ENCODE results near the gene HOXD3. TPM values are rescaled to one million over a fixed set of nuclear protein-coding genes. Genes with fewer than 3 reads are reported as not detected.

Gene HOXD3
- total and polyA plus RNA-seq, 2 of the 8 experiments (the other 6 are each of a cell fraction or from before 2014, with no cell fraction given): not detected

GRCh38 chr2:176128172-176128981 is 28.7 kb upstream of the HOXD3 start:
- Histone ChIP-seq H3K18ac (ENCODE audit: extremely low read depth, low read length) (no peak overlapping the region), H3K23ac (ENCODE audit: insufficient read length) (no peak overlapping the region), H3K27ac (ENCODE audit: low read depth, low read length) (no peak overlapping the region), H3K27me3 (replicated peaks in 1 of 4; ENCODE audit: control insufficient read depth in 3 of 4, extremely low read depth in 1 of 4, insufficient read depth in 3 of 4, low read length in 3 of 4) (peaks cover 94 to 100% (median 98%) of the 10 kb centered on the region in 4 experiments), H2AK5ac (ENCODE audit: low read depth, low read length) (peak overlapping the region; percentile 17; the same call in 1 of the 2 replicates), H3K9ac (replicated peaks in 1 of 4; ENCODE audit: extremely low read depth in 1 of 4, low read depth in 3 of 4, low read length in 3 of 4) (no peak overlapping the region), H3K14ac (ENCODE audit: insufficient read length) (no peak overlapping the region), H3K9me3 (ENCODE audit: insufficient read depth in 2 of 2, low read depth in 1 of 2, low read length in 1 of 2) (no peaks in the 10 kb centered on the region; a peak in 1 of 4 replicates), H2BK15ac (ENCODE audit: low read length) (no peak overlapping the region), H3K4me1 (replicated peaks in 1 of 4; ENCODE audit: control insufficient read depth in 3 of 4, insufficient read depth in 4 of 4, low read length in 3 of 4) (peaks cover 0 to 11% (median 5%) of the 10 kb centered on the region in 4 experiments; a peak in 6 of 7 replicates), H2BK120ac (replicated peaks; ENCODE audit: low read depth, low read length) (no peak overlapping the region), H3K4ac (replicated peaks; ENCODE audit: insufficient read length, low read depth, low read length) (no peak overlapping the region), H3K79me2 (ENCODE audit: control insufficient read depth in 1 of 2, insufficient read depth in 2 of 2, low read length in 2 of 2) (no peaks in the 10 kb centered on the region), H3K36me3 (ENCODE audit: control insufficient read depth in 2 of 4, insufficient read depth in 4 of 4, low read length in 3 of 4) (peaks cover 0 to 14% (median 0%) of the 10 kb centered on the region in 4 experiments; a peak in 1 of 8 replicates), H2BK5ac (ENCODE audit: low read depth, low read length) (no peak overlapping the region), H4K91ac (replicated peaks; ENCODE audit: insufficient read length, low read length) (no peak overlapping the region), H4K5ac (ENCODE audit: insufficient read length, low read depth, low read length) (no peak overlapping the region), H2BK12ac (ENCODE audit: low read depth, low read length) (peak overlapping the region; percentile 53; the same call in 1 of the 2 replicates), H3K79me1 (ENCODE audit: low read depth, low read length) (no peaks in the 10 kb centered on the region), H4K20me1 (replicated peaks in 1 of 2; ENCODE audit: control insufficient read depth in 1 of 2, insufficient read depth in 2 of 2, low read length in 2 of 2) (peaks cover 18 to 30% of the 10 kb centered on the region in 2 experiments), H4K8ac (ENCODE audit: extremely low read depth, insufficient read depth, low read length) (peak overlapping the region; percentile 42; the same call in 1 of the 2 replicates), H3K56ac (replicated peaks; ENCODE audit: insufficient read length, low read depth, low read length) (no peak overlapping the region), H3K4me2 (ENCODE audit: insufficient read depth in 1 of 2, low read depth in 2 of 2, low read length in 2 of 2) (peak overlapping the region; percentile 57 to 70), H2AFZ (ENCODE audit: low read length) (no peak overlapping the region), H3K4me3 (ENCODE audit: extremely low read depth in 1 of 4, insufficient read depth in 2 of 4, low read depth in 3 of 4, low read length in 4 of 4) (peak overlapping the region in 1 of 4 experiments; percentile 24; a peak in 3 of 8 replicates), H2BK20ac (ENCODE audit: low read length) (no peak overlapping the region; the same call in 1 of the 2 replicates), H3K23me2 (ENCODE audit: low read depth, low read length) (no peaks in the 10 kb centered on the region; the same call in 1 of the 2 replicates)
- CTCF ChIA-PET (ENCODE audit: partially characterized antibody): interaction anchor here (0.6 to 6.2 kb wide), 27 partner anchors 7 to 1547 kb away, joined by 3 to 72 read pairs (median 5); partner anchors contain the start of gene HOXD10
- POLR2A ChIA-PET (ENCODE audit: partially characterized antibody): no interaction called here
- no peak for FAIRE-seq
- DNase-seq (ENCODE audit: low read depth in 1 of 2, low spot score in 2 of 2): peak in 1 of 2 experiments; percentile 47
- 6% methylated on average over 43 of the region's 49 CpGs; no CpG with 5 or more reads in 1 of the 2 experiments for WGBS, 2 experiments (ENCODE audit: extremely low coverage in 1 of 2, insufficient coverage in 1 of 2, insufficient read length in 1 of 2, insufficient replicate concordance in 2 of 2, low coverage in 1 of 2, low lambda C conversion rate in 2 of 2, missing lambda C conversion rate in 1 of 2)
- TF ChIP-seq BRCA1 (IDR thresholded peaks at IDR 0.05; ENCODE audit: low read depth, low read length) (no peak), HDAC2 (IDR thresholded peaks at IDR 0.05; ENCODE audit: borderline replicate concordance in 1 of 2, low read depth in 2 of 2, low read length in 2 of 2) (no peak), CEBPB (IDR thresholded peaks at IDR 0.05; ENCODE audit: low read depth, low read length) (no peak), MAFK (IDR thresholded peaks at IDR 0.05; ENCODE audit: low read depth, low read length) (no peak), RNF2 (IDR thresholded peaks at IDR 0.05; ENCODE audit: borderline replicate concordance, low read depth, low read length, missing control alignments, poor library complexity, severe bottlenecking) (peak; percentile 94), NRF1 (IDR thresholded peaks at IDR 0.05; ENCODE audit: low read depth, low read length) (no peak), SP4 (IDR thresholded peaks at IDR 0.05; ENCODE audit: low read length) (no peak), KDM1A (IDR thresholded peaks at IDR 0.05; ENCODE audit: borderline replicate concordance, low read length) (no peak), EZH2 (IDR thresholded peaks at IDR 0.05; ENCODE audit: low read depth, low read length, severe bottlenecking) (peak; percentile 92), HDAC6 (IDR thresholded peaks at IDR 0.05; ENCODE audit: low read depth, low read length) (no peak), POU5F1 (IDR thresholded peaks at IDR 0.05; ENCODE audit: low read depth, low read length) (no peak)
